Spleen (tissue), 7 donors: ENCODE data around the gene CSRNP2.

Source experiments
- CTCF ChIP-seq, 11 experiments: fragments of 200-600 bp in 7 of 11; fragments of 450-650 bp in 4 of 11; sonication (generic) in 4 of 11; IDR thresholded peaks in 8 of 11; conservative IDR thresholded peaks in 3 of 11; 1 replicate in 7 of 11; 2 replicates in 4 of 11; pipeline versions ENCODE4 v1.4.0 to v1.8.0; 2016 to 2021; ENCODE audit warnings: antibody characterized with exemption in 11 of 11, inconsistent platforms in 4 of 11, mild to moderate bottlenecking in 1 of 11
- POLR2A ChIP-seq, 3 donors: fragments of 450-650 bp; IDR thresholded peaks; one replicate each; pipeline ENCODE4 v1.5.1; 2017; ENCODE audit warnings: antibody characterized with exemption in 3 of 3, mild to moderate bottlenecking in 1 of 3
- donor health status: DM: no; HTN: no; CAD: no; lungs with moderate emphysema.
- donor health status: DM: no; HTN: no; CAD: no.
- donor health status: DM: no; HTN: no; CAD: no.

DNA sequence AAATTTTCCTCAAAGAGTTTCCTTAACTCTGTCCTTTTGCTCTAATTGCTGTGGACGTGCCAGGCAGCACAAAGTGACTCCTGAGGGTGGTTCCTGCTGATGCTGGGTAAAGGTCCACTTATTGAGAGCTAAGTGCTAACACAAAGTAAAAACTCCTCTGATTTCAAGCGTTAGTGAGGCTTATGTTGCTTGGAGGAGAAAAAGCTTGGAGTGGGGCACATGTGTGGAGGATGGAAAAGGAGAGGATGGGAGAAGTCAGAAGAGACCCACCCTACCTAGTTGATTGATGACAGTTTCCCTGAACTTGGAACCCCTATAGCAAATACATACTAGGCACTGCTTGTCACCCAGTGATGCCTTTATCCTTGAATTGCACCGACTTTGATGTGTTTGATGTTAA, 47.1 kb downstream of the CSRNP2 start:
- no peak for TF ChIP-seq CTCF (IDR thresholded peaks at IDR 0.05 in 8 of 11, conservative IDR thresholded peaks at IDR 0.05 in 3 of 11)
- no peak for TF ChIP-seq POLR2A (IDR thresholded peaks at IDR 0.05)
